Smooth muscle cell (in vitro differentiated cells): ENCODE data around the gene RFLNA. TPM values are rescaled to one million over a fixed set of nuclear protein-coding genes. Genes with fewer than 3 reads are reported as not detected.

ENCODE experiments used
- DNase-seq: peaks from one replicate; lab custom pipeline; 2025; ENCODE audit not compliant: unreplicated experiment; lab: John Stamatoyannopoulos, UW
- H2AFZ ChIP-seq: fragments of 200-600 bp; sonication (generic); 2 replicates; pipeline ENCODE4 v1.6.0; 2016; ENCODE audit warnings: antibody characterized with exemption, low read depth, mild to moderate bottlenecking
- H3F3A ChIP-seq: fragments of 200-600 bp; sonication (generic); 2 replicates; pipeline ENCODE4 v1.6.0; 2017; ENCODE audit warnings: antibody characterized with exemption, low read depth
- H3K27ac ChIP-seq: fragments of 200-600 bp; sonication (generic); 2 replicates; pipeline ENCODE4 v1.5.1; 2016; ENCODE audit warnings: low read depth, mild to moderate bottlenecking
- H3K27me3 ChIP-seq: fragments of 200-600 bp; sonication (generic); 2 replicates; pipeline ENCODE4 v1.6.1; 2016; ENCODE audit warnings: low read depth, mild to moderate bottlenecking
- H3K36me3 ChIP-seq: fragments of 200-600 bp; sonication (generic); 2 replicates; pipeline ENCODE4 v1.5.1; 2016; ENCODE audit warnings: low read depth
- H3K4me1 ChIP-seq: fragments of 200-600 bp; sonication (generic); 2 replicates; pipeline ENCODE4 v1.5.1; 2016; ENCODE audit warnings: low read depth
- H3K4me2 ChIP-seq: fragments of 200-600 bp; sonication (generic); 2 replicates; pipeline ENCODE4 v1.6.0; 2016; ENCODE audit warnings: mild to moderate bottlenecking
- H3K4me3 ChIP-seq: fragments of 200-600 bp; sonication (generic); 2 replicates; pipeline ENCODE4 v1.5.1; 2016; ENCODE audit warnings: mild to moderate bottlenecking
- H3K79me2 ChIP-seq: fragments of 200-600 bp; sonication (generic); 2 replicates; pipeline ENCODE4 v1.6.0; 2016; ENCODE audit warnings: low read depth, mild to moderate bottlenecking
- H3K9ac ChIP-seq: fragments of 200-600 bp; sonication (generic); 2 replicates; pipeline ENCODE4 v1.6.0; 2016; ENCODE audit warnings: low read depth
- H3K9me3 ChIP-seq: fragments of 200-600 bp; sonication (generic); replicated peaks from 2 replicates; pipeline ENCODE4 v1.5.1; 2016; ENCODE audit warnings: low read depth
- H4K20me1 ChIP-seq: fragments of 200-600 bp; sonication (generic); 2 replicates; pipeline ENCODE4 v1.6.0; 2016; ENCODE audit warnings: low read depth
- WGBS: methylation state at CpG from one replicate; pipeline ENCODE4 v1.1.7; 2016; ENCODE audit warnings: low lambda C conversion rate; 5-methylcytosine and 5-hydroxymethylcytosine counted together
- polyA plus RNA-seq: library from polyadenylated mRNA; unstranded; fragments of >200 nt; fragmentation: Nextera tagmentation; extraction: Ambion mirVana; gene quantifications from 2 replicates; pipeline ENCODE4 v1.2.1, GENCODE V29; 2016
- total RNA-seq: library from RNA; depleted of rRNA; stranded (reverse); fragments of >200 nt; gene quantifications from 2 replicates; pipeline ENCODE4 v1.2.3, GENCODE V29; 2014
- TF ChIP-seq, protein P1 (sequence below): fragments of 200-600 bp; sonication (generic); IDR thresholded peaks from 2 replicates; pipeline ENCODE4 v1.5.1; 2017; ENCODE audit warnings: borderline replicate concordance, mild to moderate bottlenecking, antibody characterized with exemption; ENCODE audit not compliant: insufficient read depth, poor library complexity, severe bottlenecking

Gene RFLNA
- total and polyA plus RNA-seq, 2 experiments from 2014 or later: 30.2 to 51.5 TPM

DNA sequence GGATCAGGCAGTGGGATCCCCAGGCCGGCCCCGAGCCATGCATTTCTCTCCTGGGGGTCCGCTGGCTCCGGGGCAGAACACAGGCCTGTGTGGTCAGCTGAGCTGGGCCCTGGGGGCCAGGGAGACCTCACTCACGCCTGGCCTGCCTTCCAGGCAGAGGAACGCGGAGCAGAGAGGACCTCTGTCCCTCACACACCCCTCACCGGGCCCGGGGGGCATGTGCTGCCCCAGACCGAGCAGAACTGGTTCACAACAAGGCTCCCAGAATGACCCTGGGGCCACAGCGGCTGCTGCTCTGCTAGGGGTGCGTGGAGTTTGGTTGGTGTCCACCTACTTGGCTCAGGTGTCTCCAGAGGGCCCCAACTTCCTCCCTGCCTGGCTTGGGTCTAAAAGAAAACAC is 33.0 kb upstream of the RFLNA start:
- no peaks in the 10 kb centered on the region for H3K36me3 ChIP-seq
- H4K20me1 ChIP-seq: no peaks in the 10 kb centered on the region
- no peaks in the 10 kb centered on the region for H3K79me2 ChIP-seq
- no peaks in the 10 kb centered on the region for H3K4me1 ChIP-seq
- H2AFZ ChIP-seq: no peak overlapping the region
- H3F3A ChIP-seq: no peaks in the 10 kb centered on the region
- no peak overlapping the region for H3K4me3 ChIP-seq
- H3K9ac ChIP-seq: no peak overlapping the region
- H3K9me3 ChIP-seq: no peaks in the 10 kb centered on the region
- no peak overlapping the region for H3K4me2 ChIP-seq
- TF ChIP-seq, protein P1, sequence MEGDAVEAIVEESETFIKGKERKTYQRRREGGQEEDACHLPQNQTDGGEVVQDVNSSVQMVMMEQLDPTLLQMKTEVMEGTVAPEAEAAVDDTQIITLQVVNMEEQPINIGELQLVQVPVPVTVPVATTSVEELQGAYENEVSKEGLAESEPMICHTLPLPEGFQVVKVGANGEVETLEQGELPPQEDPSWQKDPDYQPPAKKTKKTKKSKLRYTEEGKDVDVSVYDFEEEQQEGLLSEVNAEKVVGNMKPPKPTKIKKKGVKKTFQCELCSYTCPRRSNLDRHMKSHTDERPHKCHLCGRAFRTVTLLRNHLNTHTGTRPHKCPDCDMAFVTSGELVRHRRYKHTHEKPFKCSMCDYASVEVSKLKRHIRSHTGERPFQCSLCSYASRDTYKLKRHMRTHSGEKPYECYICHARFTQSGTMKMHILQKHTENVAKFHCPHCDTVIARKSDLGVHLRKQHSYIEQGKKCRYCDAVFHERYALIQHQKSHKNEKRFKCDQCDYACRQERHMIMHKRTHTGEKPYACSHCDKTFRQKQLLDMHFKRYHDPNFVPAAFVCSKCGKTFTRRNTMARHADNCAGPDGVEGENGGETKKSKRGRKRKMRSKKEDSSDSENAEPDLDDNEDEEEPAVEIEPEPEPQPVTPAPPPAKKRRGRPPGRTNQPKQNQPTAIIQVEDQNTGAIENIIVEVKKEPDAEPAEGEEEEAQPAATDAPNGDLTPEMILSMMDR: no peak
- no peak for DNase-seq
- H3K27me3 ChIP-seq: no peaks in the 10 kb centered on the region
- H3K27ac ChIP-seq: no peak overlapping the region
- WGBS: 94% methylated on average over 12 of the region's 12 CpGs

DNA sequence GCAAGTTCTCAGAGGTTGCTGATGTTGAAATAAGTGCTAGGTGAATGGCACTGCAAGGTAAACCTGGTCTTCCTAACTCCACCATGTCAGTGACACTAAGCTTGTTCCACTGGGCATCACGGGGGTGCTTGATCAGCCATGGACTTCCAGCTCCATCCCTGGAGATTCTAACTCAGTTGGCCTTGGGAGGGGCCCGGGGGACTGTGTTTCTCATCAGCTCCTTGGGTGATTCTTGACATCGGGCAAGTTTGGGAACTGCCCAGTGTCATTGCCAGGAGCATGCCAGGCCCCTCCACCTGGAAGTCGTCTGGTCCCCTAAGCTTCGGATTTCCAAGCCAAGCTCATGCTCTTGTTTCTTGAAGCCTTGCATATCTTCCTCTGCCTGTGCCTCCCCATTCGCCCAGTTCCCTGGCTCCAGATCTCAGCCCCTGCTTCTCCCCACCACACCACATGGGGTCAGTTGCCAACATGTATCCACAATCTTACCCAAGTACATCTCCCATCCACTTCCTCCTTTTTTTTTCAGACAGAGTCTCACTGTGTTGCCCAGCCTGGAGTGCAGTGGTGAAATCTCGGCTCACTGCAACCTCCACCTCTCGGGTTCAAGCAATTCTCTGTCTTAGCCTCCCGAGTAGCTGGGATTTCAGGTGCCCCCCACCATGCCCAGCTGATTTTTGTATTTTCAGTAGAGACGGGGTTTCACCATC is 30.7 kb upstream of the RFLNA start:
- WGBS: 94% methylated on average over 10 of the region's 10 CpGs
- no peaks in the 10 kb centered on the region for H3K36me3 ChIP-seq
- H4K20me1 ChIP-seq: no peaks in the 10 kb centered on the region
- H3K9me3 ChIP-seq: no peaks in the 10 kb centered on the region
- H3K9ac ChIP-seq: no peak overlapping the region
- no peak for DNase-seq
- no peaks in the 10 kb centered on the region for H3K27me3 ChIP-seq
- H3K79me2 ChIP-seq: no peaks in the 10 kb centered on the region
- no peak overlapping the region for H3K4me2 ChIP-seq
- TF ChIP-seq, protein P1: no peak
- H3F3A ChIP-seq: no peaks in the 10 kb centered on the region
- no peak overlapping the region for H3K4me3 ChIP-seq
- H3K27ac ChIP-seq: no peak overlapping the region
- no peak overlapping the region for H2AFZ ChIP-seq
- no peaks in the 10 kb centered on the region for H3K4me1 ChIP-seq

DNA sequence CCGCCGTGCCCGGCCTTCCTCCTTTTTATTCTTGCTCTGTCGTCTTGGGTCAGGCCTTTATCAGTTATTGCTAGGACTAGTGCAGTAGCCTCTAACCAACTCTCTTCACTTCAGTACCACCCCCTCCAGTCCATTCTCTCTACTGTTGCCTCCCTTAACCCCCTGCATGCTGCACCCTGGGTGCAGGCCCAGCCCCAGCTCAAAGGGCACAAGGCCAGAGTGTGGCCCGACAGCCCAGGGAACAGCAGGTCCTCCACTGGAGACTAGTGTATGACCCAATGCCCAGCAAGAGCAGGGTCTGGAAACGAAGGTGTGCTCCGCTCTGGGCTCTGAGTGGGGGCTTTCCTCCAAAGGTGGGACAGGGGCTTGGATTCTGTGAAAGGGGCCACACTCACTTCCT is 30.0 kb upstream of the RFLNA start:
- 97% methylated on average over 7 of the region's 7 CpGs for WGBS
- Histone ChIP-seq H3K36me3 (no peaks in the 10 kb centered on the region), H3K4me2 (no peak overlapping the region), H3K9me3 (no peaks in the 10 kb centered on the region), H4K20me1 (no peaks in the 10 kb centered on the region), H3K9ac (no peak overlapping the region), H2AFZ (no peak overlapping the region), H3F3A (no peaks in the 10 kb centered on the region), H3K27me3 (no peaks in the 10 kb centered on the region), H3K4me3 (no peak overlapping the region), H3K4me1 (no peaks in the 10 kb centered on the region), H3K27ac (no peak overlapping the region), H3K79me2 (no peaks in the 10 kb centered on the region)
- TF ChIP-seq, protein P1: no peak
- no peak for DNase-seq

DNA sequence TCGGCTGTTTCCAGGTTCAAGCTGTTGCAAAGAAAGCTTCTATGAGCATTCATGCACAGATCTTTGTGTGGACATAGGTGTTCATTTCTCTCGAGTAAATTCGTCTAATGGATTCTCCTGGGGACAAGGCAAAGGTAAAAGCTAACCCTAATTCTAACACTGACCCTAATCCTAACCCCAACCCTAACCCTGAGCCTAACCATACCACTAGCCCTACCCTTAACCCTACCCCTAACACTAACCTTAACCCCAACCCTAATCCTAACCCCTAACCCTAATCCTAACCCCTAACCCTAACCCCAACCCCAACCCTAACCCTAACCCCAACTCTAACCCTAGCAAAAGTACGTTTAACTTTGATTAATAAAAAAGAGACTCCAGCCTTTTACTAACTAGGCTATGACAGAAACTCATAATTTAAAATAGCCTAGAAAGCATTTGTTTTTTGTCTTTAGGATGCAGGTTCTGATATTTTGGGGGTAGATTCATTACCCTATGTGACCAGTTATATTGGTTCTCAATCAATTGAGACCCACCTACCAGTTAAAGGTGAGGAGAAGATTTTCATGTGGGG is 27.6 kb upstream of the RFLNA start:
- no peak overlapping the region for H3K27ac ChIP-seq
- no peak overlapping the region for H3K4me2 ChIP-seq
- WGBS: 82% methylated on average over 4 of the region's 4 CpGs

More for the DNA sequence above, 27.6 kb upstream of the RFLNA start:
- Histone ChIP-seq H3F3A (no peaks in the 10 kb centered on the region), H3K9me3 (no peaks in the 10 kb centered on the region), H4K20me1 (no peaks in the 10 kb centered on the region), H3K36me3 (no peaks in the 10 kb centered on the region), H3K4me1 (no peaks in the 10 kb centered on the region), H3K79me2 (no peaks in the 10 kb centered on the region), H3K9ac (no peak overlapping the region), H2AFZ (no peak overlapping the region), H3K4me3 (no peak overlapping the region), H3K27me3 (no peaks in the 10 kb centered on the region)
- DNase-seq: no peak
- TF ChIP-seq, protein P1: no peak
